ENCODE results near the gene KIF1B.

KIF1B gene

GRCh38 chr1:10288029-10288615 is 77.8 kb downstream of the KIF1B start:
- Histone ChIP-seq H2AFZ (no peak overlapping the region), H3K4me1 (no peaks in the 10 kb centered on the region), H3K27me3 (ENCODE audit: control insufficient read depth, insufficient read depth, low read length) (no peaks in the 10 kb centered on the region), H3K27ac (no peak overlapping the region), H3K36me3 (ENCODE audit: control insufficient read depth, insufficient read depth, low read length) (no peaks in the 10 kb centered on the region), H3K4me3 (ENCODE audit: low read depth, low read length) (no peak overlapping the region), H3K9me3 (ENCODE audit: control insufficient read depth, low read length) (no peaks in the 10 kb centered on the region), H3K4me2 (ENCODE audit: low read length) (no peak overlapping the region), H3K79me2 (no peaks in the 10 kb centered on the region), H3K9ac (no peak overlapping the region)
- TF ChIP-seq CTCF (IDR thresholded peaks at IDR 0.05), result no peak

GRCh38 chr1:10291705-10292104 is 81.3 kb downstream of the KIF1B start:
- no peak overlapping the region for H3K4me2 ChIP-seq (ENCODE audit: low read length)
- H3K4me1 ChIP-seq, result no peaks in the 10 kb centered on the region
- no peak for TF ChIP-seq CTCF (IDR thresholded peaks at IDR 0.05)
- no peaks in the 10 kb centered on the region for H3K9me3 ChIP-seq (ENCODE audit: control insufficient read depth, low read length)
- H3K36me3 ChIP-seq (ENCODE audit: control insufficient read depth, insufficient read depth, low read length), result no peaks in the 10 kb centered on the region
- no peaks in the 10 kb centered on the region for H3K79me2 ChIP-seq
- H3K9ac ChIP-seq, result no peak overlapping the region
- H2AFZ ChIP-seq, result no peak overlapping the region
- no peak overlapping the region for H3K4me3 ChIP-seq (ENCODE audit: low read depth, low read length)
- no peaks in the 10 kb centered on the region for H3K27me3 ChIP-seq (ENCODE audit: control insufficient read depth, insufficient read depth, low read length)
- no peak overlapping the region for H3K27ac ChIP-seq

GRCh38 chr1:10292188-10292587 is 81.8 kb downstream of the KIF1B start:
- Histone ChIP-seq H3K9me3 (ENCODE audit: control insufficient read depth, low read length) (no peaks in the 10 kb centered on the region), H3K79me2 (no peaks in the 10 kb centered on the region), H3K36me3 (ENCODE audit: control insufficient read depth, insufficient read depth, low read length) (no peaks in the 10 kb centered on the region), H3K9ac (no peak overlapping the region), H2AFZ (no peak overlapping the region), H3K4me2 (ENCODE audit: low read length) (no peak overlapping the region), H3K27me3 (ENCODE audit: control insufficient read depth, insufficient read depth, low read length) (no peaks in the 10 kb centered on the region), H3K4me3 (ENCODE audit: low read depth, low read length) (no peak overlapping the region), H3K27ac (no peak overlapping the region), H3K4me1 (no peaks in the 10 kb centered on the region)
- no peak for TF ChIP-seq CTCF (IDR thresholded peaks at IDR 0.05)

- H3K4me1 ChIP-seq, result no peaks in the 10 kb centered on the region
- H3K27ac ChIP-seq, result no peak overlapping the region
- no peak overlapping the region for H3K4me3 ChIP-seq (ENCODE audit: low read depth, low read length)
- no peaks in the 10 kb centered on the region for H3K27me3 ChIP-seq (ENCODE audit: control insufficient read depth, insufficient read depth, low read length)
- TF ChIP-seq CTCF (IDR thresholded peaks at IDR 0.05), result no peak
- no peak overlapping the region for H2AFZ ChIP-seq
- H3K36me3 ChIP-seq (ENCODE audit: control insufficient read depth, insufficient read depth, low read length), result no peaks in the 10 kb centered on the region
- no peak overlapping the region for H3K9ac ChIP-seq
- no peaks in the 10 kb centered on the region for H3K9me3 ChIP-seq (ENCODE audit: control insufficient read depth, low read length)
- H3K4me2 ChIP-seq (ENCODE audit: low read length), result no peak overlapping the region
- H3K79me2 ChIP-seq, result no peaks in the 10 kb centered on the region
Measured at GRCh38 chr1:10295481-10296085, 85.2 kb downstream of the KIF1B start.

GRCh38 chr1:10299151-10299550 is 88.8 kb downstream of the KIF1B start:
- H3K79me2 ChIP-seq, result no peaks in the 10 kb centered on the region
- H3K9me3 ChIP-seq (ENCODE audit: control insufficient read depth, low read length), result no peaks in the 10 kb centered on the region
- no peak overlapping the region for H2AFZ ChIP-seq
- no peak overlapping the region for H3K27ac ChIP-seq
- no peak overlapping the region for H3K9ac ChIP-seq
- H3K4me1 ChIP-seq, result no peaks in the 10 kb centered on the region
- no peaks in the 10 kb centered on the region for H3K27me3 ChIP-seq (ENCODE audit: control insufficient read depth, insufficient read depth, low read length)
- no peak overlapping the region for H3K4me2 ChIP-seq (ENCODE audit: low read length)
- TF ChIP-seq CTCF (IDR thresholded peaks at IDR 0.05), result no peak
- no peak overlapping the region for H3K4me3 ChIP-seq (ENCODE audit: low read depth, low read length)
- no peaks in the 10 kb centered on the region for H3K36me3 ChIP-seq (ENCODE audit: control insufficient read depth, insufficient read depth, low read length)
